Stimulated activated CD8-positive, alpha-beta memory T cell treated with anti-CD3 and anti-CD28 coated beads, Interleukin-15, amount 100 ng/mL, for 1 hour (primary cell): ENCODE results near the gene ITK.

ENCODE experiments used
- DNase-seq: peaks from one replicate; pipeline ENCODE4 v3.0.0-alpha.2; 2020; ENCODE audit warnings: low read depth

ITK gene

DNA sequence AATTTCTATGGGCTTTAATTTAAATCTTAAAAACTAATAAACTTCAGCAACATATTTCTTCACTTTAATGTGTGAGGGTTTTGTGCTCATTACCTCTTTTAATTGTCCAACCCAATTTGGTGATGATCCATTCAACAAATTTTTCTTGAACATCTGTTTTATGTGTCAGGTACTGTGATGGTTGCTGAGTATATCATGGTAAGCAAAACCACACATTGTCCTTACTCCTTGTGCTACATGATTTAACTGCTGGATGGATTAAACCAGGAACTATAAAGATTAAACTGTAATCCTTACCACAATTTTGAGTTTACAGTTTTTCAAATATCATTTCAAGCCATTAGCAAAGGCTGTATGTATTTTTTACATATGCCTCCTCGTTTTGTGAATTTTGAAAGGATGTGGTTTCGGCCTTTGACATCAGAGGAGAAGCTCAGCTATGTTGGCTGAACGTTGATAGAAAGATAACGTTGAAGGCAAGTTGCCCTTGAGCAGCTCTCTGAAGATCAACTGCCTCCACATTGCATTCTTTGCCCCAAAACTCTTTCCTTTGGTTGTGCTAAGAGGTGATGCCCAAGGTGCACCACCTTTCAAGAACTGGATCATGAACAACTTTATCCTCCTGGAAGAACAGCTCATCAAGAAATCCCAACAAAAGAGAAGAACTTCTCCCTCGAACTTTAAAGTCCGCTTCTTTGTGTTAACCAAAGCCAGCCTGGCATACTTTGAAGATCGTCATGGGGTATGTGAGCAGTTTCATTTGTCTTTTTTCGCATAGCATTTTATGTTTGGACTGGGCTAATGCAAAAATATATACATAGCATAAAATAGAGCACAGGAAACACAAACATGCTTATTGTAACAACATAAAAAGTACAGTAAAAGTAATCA, at the start of gene ITK:
Gene ITK, plus strand, starts transcription at position 467 of the 891 bp plus-strand sequence. Its CDS starts 138 bp downstream, at position 605.
- no peak for DNase-seq

DNA sequence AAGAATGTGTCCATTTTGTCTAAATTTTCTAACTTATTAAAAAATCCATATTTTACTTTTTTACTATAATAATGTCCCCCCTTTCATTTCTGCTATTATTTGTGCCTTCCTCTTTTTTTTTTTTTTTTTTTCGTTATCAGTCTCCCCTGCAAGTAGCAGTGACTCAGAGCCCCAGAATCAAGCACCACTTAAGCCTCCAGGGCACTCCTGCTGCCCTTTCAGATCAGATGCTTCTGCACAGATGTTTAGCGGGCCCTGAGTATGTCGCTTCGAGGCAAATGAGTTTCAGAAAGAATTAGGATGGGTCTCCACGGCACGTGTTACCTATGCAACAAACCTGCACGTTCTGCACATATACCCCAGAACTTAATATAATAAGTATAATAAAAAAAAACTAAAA, 49.7 kb upstream of the ITK start:
- DNase-seq: no peak

DNA sequence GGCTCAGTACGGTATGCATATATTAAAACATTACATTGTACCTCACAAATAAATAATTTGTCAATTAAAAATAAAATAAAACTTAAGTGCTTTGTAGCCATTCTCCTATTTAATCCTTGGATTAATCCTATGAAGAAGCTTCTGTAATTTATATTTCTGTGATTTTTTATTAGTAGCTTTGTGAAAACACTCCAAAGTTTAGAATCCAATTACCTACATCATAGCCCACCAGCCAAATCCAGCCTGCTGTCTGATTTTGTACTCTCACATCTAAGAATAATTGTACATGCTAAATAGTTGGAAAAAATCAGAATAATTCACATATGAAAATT, 48.4 kb upstream of the ITK start:
- no peak for DNase-seq

DNA sequence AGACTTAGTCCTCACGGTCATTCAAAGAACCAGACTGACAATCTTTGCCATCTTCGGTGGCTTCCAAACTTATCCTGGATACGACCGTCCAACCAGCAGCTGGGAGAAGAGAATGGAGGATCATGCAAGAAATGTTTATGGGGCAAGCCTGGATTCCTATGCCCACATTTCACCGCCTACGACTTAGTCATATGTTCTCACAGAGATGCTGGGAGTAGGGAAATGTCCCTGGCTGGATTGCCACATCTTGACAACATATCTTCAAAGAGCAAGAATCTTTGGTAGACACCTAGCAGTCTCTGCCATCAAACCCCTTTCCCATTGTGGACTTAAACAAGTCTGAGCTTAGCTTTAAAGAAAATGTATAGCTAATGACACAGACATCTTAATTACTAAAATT, 42.9 kb upstream of the ITK start:
- DNase-seq: no peak

DNA sequence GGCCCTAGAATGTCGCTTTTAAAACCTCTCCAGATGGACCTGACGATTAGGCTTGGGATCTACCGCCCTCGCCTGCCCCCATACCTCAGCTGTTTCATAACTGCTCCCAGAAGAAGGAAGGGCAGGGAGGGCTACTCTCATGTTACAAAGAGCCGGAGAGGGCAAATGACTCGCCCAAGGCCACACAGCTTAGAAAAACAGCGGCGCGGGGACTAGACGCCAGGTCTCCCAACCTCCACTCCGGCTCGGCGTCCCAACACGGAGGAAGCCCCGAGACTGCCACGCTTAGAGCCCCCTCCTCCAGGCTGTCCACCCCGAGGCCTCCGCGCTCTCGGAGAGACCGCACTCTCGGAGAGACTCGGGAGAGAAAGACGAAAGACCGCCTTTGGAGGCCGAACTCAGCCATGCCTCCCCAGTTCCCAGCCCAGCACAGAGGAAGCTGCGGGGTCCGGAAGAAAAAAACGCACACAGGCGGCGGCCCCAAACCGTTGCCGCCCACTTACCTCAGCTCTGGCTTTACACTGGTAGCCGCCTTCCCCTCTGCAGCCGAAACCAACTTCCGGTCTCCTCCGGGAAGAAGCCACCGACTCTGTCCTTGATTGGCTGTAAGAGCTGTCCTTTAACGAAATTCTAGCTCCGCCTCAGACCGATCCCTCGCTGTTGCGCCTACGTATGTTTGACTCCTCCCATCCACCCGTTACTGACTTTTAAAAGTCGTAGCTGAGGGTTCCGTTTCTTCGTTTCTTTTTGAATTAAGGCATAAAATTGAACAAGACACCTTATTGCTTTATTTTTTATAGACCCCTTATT, 38.1 kb upstream of the ITK start, which contains the start of gene MED7:
Gene MED7, minus strand, starts transcription at position 549 of the 810 bp plus-strand sequence. CDS start 3,434 bp downstream, outside the sequence.
- peak; percentile 80 for DNase-seq

DNA sequence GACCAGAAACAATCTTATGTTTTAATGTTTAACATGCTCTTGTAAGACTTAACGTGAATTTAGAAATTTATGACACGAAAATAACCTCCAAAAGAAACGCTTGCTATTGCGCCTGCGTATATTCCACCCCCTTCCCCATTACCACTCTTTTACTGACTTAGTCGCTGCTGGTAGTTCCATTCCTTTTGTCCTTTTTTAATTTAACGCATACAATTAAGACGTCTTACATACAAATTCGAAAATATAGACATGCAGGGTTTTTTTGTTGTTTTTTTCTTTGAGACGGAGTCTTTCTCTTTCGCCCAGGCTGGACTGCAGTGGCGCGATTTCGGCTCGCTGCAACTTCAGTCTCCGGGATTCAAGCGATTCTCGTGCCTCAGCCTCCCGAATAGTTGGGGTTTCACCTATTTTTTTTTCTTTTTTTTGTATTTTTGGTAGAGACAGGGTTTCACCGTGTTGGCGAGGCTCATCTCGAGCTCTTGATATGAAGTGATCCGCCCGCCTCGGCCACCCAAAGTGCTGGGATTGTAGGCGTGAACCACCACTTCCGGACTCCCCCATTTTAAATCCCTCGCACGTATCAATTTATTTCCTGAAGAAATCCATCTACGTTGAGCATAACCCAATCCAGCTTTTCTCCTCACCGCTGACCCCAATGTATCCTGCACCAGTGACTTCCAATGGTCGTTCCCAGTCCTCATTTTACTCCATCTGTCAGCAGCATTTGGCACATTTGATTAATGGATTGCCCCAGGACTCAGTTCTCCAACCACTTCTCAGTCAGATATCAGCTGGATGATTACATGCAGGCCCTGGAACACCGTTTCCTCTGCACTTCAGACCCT, 37.3 kb upstream of the ITK start:
- DNase-seq: no peak

DNA sequence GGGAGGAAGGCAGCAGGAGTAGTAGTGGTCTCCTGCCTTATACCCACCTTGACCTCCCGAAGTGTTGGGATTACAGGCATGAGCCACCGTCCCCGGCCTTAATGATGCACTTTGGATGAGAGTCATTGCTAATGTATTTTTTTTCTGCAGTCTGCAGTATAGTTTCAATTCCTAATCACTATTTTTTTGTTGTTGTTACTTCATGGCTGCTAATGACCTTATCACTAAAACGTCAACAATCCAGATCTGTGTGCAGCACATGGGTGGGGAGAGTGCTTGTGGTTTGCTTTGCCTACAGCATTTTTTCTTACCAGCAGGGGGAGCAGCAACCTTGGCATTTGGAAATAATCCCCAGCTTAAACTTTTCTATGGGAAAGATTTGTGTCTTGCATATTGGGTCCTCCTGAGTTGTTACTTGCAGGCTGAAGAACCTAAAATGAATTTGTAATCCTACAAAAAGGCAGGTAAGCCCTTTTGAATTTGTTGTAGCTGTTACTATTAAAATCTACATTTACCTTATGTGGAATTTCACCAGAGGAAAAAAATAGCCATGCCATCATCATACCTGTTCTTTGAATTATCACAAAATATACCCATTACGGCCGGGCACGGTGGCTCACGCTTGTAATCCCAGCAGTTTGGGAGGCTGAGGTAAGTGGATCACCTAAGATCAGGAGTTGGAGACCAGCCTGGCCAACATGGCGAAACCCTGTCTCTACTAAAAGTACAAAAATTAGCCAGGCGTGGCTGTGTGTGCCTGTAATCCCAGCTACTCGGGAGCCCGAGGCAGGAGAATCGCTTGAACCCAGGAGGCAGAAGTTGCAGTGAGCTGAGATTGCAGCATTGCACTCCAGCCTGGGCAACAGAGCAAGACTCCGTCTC, 31.7 kb upstream of the ITK start:
- DNase-seq: peak; percentile 75

DNA sequence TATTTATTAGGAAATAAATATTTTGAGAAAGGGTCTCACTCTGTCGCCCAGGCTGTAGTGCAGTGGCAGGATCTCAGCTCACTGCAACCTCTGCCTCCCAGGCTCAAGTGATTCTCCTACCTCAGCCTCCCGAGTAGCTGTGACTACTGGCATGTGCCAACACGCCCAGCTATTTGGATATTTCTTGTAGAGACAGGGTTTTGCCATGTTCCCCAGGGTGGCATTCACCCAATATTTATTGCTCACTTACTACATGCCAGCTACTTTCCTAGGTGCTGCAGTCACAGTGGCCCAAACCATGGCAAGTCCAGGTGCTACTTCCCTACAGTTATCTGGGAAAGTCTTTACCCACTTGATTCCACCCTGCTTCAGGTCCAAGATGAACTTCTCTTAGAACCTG, 29.6 kb upstream of the ITK start:
- DNase-seq: no peak

DNA sequence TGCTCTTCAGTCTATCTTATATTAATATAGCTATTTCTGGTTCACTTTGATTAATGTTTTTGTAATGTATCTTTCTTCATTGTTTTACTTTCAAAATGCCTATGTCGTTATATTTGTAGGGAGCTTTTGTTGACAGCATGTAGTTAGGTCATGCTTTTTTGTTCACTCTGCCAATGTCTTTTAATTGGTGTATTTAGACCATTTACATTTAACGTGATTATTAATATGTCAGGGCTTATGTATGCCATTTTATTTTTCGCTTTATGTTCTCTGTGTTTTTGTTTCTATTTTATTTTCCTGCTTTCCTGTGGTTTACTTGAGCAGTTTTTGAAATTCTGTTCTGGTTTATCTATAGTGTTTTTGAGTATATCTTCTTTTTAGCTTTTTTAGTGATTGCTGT, 25.3 kb upstream of the ITK start:
- no peak for DNase-seq

DNA sequence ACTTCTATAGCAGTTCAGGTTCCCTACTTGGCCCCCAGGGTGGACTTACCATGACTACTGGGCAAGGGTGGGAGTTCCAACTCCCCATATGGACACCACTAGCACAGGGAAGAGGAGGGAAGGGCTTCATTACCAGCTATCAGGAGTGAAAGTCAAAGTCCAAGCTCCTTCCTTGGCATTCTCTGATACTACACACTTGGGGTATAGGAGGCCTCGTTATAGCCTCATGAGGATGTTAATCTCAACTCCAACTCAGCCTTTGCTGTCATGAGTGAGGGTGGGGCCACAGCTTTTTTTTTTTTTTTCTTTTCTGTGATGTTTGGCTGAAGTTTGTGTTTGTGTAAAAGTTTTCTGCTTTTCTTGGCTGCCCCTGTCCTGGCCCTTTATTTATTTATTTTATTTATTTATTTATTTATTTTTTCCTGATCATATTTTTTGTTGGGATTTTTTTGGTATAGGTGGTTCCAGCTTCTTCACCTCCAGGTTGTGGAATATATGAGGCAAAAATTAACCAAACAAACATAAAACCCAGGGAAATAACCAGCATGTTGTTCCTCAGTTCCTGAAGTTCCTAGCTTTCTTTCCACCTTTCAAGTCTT, 23.2 kb upstream of the ITK start:
- DNase-seq: no peak

DNA sequence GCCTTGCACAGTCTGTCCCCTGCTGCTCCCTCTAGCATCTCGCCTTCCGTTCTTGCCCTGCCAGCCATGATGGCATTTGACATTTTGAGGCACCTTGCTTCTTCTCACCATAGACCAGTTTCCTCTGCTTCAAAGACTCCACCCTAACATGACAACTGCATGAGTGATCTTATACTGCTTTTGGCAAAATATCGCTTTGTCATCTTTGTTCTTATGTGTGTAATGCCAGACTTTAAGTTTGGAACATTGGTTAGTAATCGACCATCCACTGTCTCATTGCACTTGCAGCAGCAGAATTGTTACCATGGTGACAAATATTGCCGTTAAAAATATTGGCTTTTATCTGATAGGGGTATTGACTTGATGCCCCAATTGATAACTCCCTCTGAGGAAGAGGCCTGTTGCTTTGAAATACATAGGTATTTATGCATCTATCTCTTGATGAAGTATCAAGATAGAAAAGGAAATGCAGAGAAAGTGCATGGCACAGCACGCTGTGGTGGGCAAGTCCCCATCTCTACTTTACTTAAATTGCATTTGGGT, 21.4 kb upstream of the ITK start:
- no peak for DNase-seq

DNA sequence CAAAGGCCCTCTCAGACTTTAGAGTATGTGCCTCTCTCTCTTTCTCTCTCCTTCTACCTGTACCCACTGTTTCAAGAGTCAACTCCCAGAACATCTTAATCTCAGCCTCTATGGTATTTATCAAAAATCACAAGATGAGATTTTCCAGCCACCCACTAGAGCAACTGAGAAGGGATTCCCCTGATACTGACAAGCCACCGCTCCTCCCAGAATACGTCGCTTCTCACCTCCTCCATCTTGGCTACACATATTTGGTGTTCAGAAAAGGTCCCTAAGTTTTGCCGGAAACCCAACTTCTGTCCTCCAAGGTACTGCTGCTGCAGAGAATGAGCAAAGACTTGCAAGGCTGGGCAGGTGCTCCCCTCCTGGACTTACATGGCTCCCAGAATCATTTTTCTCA, 20.6 kb upstream of the ITK start:
- no peak for DNase-seq

DNA sequence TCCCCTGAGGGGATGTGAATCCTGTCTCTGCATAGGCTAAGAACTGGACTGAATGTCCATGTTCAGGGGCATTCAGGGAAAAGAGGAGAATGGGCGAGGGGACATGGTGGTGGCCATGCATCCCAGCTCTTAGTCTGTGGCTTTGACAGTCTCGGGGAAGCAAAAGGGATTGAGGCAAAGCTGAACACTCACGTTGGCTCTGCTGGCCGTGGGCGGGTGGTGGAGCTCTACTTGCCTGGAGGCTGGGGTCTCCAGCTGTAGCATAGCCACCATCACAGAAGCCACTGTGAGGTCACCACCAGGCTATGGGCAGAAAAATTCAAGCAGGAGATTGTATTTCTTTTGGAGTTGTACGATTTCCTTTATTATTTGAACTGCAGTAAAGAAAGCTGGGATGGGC, 18.6 kb upstream of the ITK start:
- no peak for DNase-seq

DNA sequence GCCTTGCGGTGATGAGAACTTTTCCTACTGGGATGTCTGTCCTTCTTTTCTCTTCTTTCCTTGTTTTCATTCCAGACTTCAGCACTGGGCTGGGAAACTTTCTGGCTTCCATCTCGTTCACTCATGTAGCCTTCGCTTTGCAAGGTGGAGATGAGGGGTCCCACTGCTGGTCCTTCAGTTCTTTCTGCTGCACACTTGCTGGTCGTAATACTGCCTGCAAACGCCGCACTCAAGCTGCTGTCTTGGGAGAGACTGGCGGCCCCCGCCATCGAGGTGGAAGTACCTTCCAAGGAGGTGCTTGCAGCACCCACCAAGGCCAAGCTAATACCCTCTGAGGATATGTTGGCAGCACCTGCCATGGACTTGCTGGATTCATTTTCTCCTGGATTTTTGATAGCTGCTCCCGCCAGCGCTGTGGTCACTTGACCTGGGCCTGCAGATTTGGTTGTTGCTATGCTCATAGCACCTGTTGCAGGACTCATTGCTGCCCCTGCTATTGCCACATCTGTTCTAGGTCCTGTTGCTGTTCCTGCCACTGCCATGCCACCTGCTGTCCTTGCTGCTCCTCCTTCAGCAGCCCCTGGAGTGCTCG, 17.6 kb upstream of the ITK start:
- no peak for DNase-seq

DNA sequence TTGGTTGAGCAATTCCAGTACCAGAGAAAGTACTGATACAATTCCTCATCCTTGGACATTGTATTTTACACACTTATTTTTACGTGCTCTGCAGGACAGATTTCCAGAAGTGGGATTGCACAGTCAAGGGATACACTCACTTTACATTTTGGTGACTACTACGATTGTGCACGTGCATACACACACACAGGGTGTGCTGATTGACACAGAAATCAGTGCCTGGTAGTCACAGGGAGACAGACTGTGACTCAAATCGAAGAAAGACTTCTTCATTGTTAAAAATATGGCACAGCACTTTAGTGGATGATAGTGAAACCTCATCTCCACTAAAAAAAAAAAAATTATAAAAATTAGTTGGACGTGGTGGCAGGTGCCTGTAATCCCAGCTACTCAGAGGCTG, 16.1 kb upstream of the ITK start:
- DNase-seq: no peak

DNA sequence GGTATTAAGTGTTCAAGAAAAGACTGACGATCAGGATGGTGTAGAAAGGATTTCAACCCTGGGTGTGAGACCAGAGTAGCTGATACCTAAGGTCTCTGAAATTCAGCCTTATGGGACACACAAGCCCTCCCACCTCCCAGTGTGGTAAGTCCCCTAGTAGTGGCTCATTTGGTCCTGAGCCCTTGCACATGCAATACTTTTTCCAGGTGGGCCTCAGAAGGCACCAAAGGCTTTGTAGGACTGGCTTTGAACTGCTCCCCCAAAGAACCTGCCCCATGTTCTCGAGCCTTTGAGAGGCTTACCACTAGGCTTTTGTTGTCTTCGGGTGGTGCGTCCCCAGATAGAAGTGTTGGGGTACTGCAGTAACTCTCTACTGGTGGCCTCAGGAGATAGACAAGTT, 15.4 kb upstream of the ITK start:
- no peak for DNase-seq

DNA sequence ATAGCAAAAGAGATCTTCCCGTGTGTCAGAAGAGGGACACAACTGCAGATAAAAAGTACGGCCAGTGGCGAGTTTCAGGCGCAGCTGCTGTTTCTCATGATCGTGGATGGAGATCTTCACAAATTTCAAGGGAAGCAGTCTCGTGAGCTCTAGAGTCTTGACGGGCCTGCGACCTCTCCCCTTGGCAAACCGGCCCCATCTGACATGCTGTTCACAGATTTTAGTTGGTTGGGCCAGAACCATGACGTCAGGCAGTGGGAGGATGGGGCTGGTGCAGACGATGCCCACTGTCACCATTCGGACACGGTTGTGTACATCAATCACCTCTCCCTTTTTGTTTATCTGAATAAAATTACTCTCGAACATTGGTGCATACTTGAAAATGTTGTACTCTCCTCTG, 15.0 kb upstream of the ITK start:
- DNase-seq: no peak

DNA sequence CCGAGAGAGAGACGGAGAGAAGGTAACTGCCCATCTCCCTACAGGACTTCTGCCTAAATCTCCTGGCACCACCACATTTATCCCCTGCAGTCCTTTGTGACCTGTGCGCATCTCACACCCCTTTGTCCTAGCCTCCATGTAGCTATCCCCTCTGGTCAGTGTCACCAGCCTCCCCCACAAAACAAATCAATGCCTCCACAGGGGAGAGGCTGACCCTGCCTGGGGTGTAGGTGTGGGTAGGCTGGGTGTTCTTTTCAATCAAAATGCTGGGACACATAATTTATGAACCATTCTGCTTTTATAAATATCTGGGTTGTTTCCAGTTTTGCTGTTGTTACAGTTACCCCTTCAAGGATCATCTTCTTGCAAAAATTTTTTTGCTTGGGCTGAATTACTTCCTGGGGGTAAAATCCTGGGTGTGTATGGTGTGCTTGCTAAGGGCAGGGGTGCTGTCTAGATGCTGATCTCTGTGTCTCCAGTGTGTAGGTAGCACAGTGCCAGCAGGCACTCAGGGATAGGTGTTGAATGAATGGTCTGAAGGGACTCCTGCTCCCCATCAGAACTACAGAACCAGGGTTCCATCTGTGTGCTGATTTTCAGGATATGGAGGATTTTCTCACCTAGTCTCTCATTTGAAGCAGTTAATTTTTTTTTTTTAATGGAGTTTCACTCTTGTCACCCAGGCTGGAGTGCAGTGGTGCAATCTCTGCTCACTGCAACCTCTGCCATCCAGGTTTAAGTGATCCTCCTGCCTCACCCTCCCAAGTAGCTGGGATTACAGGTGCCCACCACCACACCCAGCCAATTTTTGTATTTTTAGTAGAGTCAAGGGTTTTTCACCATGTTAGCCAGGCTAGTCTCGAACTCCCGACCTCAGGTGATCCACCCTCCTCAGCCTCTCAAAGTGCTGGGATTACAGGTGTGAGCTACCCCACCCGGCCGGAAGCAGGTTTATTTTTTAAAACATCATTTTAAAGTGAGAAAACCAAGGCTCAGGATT, 14.1 kb upstream of the ITK start, which contains the start of gene GARIN3:
Gene GARIN3, minus strand, starts transcription at position 51 of the 1,000 bp plus-strand sequence. CDS start 96 bp downstream, outside the sequence.
- no peak for DNase-seq

DNA sequence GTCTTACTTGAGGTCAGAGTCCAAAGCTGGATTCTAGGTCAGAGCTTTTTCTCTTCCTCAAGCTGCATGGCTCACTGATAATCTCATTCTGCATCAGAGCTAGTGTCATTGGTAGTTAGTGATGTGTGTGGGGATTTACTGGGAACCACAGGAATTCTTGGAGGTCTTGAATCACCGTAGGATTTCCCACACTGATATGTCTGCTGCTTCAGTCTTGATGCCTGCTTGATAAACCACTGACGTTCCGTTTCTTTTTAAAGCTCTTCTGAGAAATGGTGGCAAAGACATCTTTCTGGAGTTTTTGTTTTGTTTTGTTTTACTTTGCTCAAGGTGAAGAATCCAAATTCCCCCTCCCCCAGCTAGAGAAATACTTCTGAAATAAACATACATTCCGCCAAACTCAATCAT, 13.4 kb upstream of the ITK start:
- no peak for DNase-seq
